ENCODE data around the gene DLG3.

Gene DLG3

GRCh38 chrX:70437921-70438665 is 6.5 kb upstream of the DLG3 start:
- no peak for DNase-seq

GRCh38 chrX:70439016-70439415 is 5.6 kb upstream of the DLG3 start:
- peak; percentile 36 for DNase-seq

DNA sequence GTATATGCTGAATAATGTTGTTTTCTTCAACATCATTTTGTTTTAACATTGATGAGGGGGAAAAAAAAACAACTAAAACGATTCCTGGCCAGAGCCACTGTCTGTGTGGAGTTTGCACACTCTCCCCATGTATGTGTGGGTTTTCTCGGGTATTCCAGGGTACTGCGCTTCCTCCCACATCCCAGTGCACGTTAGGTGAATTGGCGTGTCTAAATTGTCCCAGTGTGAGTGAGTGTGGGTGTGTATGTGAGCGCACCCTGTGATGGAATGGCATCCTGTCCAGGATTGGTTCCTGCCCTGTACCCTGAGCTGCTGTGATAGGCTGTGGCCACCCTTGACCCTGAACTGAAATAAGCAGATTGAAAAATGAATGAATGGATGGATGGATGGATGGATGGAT is 2.4 kb upstream of the DLG3 start:
- DNase-seq: no peak

- no peak for DNase-seq
Observed at GRCh38 chrX:70444946-70445656, 466 bp downstream of the DLG3 start.

GRCh38 chrX:70445951-70446350 is 1.3 kb downstream of the DLG3 start:
- DNase-seq: no peak

GRCh38 chrX:70446380-70447350 is 2.0 kb downstream of the DLG3 start:
- DNase-seq: no peak

DNA sequence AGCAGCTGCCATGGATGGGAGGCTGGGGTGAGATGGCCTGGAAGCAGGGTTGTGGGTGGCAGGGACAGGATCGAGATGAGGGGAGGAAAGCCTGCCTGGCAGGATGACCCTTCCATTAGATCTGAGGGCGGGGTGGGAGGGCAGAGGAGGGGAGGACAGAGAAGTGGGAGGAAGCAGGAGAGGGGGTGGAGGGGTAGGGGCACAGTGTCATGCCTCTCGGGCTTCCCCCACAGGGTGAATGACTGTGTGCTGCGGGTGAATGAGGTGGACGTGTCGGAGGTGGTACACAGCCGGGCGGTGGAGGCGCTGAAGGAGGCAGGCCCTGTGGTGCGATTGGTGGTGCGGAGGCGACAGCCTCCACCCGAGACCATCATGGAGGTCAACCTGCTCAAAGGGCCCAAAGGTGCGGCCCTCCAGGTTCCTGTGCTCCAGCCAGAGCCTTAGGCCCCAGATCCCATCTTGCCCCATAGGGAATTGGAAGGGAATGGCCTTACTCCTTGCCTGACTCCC is 4.9 kb downstream of the DLG3 start:
- DNase-seq: no peak

DNA sequence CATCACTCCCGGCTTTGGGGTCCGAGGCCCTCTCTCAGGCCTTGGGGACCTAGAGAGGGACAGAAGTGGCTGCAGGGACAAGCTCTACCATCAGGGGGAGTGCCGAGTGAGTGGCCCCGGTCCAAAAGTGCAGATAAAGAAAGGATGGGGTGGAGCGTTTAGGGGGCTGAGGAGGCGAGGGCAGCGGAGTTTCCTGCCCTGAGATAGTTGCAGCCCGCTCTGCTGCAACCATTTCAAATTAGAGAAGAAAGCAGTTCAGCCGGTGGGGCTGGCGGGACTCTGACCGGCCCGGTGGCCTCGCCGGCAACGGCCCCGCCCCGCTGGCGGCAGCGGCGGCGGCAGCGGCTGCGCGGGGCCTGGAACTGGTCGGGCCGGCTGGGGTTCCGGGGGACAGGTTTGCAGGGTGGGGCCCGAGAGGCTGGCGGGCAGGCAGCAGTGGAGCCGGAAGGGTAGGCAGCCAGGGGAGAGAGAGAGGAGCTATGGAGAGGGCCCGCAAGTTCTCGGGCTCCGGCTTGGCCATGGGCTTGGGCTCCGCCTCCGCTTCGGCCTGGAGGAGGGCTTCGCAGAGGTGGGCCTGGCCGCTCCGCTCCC is 7.6 kb downstream of the DLG3 start:
- DNase-seq: peak; percentile 54

DNA sequence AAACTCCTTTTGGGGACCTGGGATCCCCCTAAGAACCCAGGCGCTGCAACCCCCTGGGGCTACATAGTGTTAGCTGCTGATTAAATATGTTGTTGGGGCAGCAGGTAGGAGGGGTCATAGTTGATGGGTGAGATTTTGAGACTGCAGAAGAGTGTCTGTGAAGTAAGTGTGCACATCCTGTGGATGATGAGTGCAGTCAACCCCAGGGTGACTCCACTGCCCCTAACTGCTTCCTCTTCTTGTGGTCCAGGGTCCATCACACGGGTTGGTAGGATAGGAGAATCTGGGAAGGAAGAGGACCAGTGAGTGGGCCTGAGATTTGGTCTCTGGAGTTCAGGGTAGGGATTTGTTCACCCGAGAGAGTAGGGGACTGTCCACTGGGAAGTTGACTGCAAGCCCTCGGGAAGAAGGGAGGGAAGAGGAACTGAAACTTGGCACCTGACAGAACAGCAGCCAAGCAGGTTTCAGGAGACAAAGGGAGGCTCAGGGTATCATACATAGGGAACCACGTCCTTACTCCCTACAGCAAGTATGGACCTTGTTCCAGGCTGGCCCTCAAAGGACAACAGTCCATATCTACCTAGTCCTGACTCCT is 8.5 kb downstream of the DLG3 start:
- no peak for DNase-seq

DNA sequence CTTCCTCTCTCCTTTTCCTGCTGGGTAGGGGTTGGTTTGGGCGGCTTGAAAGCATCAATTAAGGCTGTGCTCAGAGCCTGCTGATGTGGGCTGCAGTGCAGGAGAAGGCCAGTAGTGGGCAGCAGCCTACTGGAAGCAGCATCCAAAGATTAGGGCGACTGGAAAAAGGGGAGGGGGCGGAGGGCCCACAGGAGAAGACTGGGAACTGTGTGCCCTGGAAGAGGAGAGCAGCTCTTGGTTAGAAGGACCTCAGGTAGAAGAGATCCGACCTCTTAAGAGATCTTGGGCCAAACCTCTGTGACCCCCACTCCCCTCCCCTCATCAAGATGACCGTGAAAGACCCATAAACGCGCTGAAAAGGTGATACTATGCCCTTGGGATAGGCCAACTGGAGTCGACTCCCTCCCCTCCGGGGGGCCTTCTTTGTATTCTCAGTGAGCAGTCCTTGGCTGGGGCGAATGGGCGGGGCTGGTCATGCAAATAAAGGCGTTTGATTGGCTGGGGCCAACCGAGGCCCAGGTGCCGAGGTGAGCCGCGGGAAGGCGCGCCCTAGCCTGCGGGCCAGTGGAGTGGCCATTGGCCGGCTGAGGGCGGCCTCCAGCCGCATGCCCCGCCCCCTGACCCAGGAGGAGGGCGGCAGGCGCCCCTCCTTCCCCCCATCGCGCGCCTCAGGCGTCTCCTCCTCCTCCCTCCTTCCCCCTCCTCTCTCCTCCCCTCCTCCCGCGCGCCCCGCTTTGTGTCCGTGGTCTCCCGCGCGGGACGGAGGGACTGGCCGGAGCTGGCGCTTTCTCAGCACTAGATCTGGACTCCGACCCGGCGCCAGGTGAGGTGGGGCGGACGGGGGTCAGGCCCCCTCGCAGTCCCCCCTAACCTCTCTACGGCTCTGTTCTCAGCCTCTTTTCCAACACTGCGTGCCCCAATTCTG is 10.1 kb downstream of the DLG3 start:
- peak; percentile 53 for DNase-seq

- DNase-seq: no peak
Observed at GRCh38 chrX:70455366-70456202, 10.9 kb downstream of the DLG3 start.

DNA sequence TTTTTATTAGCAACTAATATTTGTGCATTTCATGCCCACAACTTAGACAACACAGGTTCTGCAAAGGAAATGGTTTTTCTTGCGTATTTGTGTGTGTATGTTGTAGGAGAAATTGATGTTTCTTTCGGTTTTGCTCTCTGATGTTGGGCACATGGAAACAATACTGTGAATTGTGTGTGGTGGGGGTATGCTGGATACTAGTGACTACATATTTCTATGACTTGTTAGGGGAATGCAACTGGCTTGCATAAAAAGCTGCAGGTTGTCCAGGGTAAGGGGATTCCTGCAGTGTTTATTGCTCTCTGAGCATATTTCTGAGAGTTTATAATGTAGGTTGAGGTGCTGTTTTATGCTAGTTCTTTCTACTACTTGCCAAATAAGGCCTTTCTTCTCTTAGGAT is 11.6 kb downstream of the DLG3 start:
- DNase-seq: no peak

DNA sequence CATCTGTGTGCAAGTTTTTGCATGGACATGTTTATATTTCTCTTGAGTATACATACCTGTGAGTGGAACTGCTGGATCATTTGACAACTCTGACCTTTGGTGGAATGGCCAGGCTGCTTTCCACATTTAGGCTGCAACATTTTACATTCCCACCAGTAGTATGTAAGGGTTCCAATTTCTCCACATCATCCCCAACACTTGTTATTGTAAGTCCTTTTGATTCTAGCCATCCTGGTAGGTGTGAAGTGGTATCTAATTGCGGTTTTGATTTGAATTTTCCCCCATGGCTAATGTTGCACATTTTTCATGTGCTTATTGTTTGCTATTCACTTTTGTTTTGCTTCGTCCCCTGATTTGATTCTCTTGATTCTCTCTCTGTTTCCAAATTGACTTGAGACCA is 16.4 kb downstream of the DLG3 start:
- no peak for DNase-seq

- DNase-seq: no peak
Observed at GRCh38 chrX:70464051-70464450, 19.4 kb downstream of the DLG3 start.

DNA sequence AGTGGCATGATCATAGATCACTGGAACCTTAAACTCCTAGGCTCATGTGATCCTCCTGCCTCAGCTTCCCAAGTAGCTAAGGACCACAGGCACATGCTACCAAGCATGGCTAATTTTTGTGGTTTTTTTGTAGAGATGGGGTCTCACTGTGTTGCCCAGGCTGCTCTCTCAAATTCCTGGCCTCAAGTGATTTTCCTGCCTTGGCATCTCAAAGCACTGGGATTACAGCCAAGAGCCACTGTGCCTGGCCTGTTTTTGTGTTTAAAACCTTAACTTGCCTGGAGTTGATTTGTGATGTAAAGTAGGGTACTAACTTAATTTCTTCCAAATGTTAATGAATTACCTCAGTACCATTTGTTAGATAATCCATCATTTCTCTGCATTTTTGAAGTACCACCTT is 22.3 kb downstream of the DLG3 start:
- no peak for DNase-seq

DNA sequence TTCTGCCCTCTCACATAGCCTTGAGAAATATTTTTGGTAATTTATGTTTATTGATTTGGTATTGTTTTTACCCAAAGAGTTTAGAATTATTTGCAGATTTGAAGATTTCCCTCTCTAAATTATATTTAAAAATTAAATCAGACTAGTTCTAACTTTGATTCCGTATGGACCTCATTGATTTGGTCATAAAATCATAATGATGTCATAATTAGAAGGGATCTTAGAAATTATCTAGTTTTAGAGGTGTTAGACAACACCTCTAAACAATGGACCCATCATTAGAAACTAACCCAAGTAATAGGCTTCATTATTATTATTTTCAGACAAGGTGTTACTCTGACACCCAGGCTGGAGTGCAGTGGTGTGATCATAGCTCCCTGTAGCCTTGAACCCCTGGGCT is 24.1 kb downstream of the DLG3 start:
- DNase-seq: no peak

DNA sequence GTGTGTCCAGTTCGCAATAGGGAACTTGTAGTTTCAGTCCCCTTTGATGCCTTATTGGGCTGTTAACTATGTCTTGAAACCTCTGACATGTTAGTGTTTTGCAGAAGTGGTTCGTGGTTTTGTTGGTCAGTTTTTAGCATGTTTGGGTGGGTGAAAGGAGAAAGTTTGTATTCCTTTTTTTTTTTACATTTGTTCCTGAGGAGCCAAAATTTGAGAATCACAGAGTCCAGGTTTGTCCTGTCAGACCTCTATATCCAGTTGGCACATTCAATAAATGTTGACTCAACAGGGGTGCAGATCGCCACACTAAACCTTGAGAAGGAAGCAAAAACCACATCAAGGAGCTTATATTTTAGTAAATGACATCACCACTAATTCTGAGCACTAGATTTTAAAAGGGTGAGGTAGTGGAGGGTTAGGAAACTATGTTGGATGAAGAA is 26.2 kb downstream of the DLG3 start:
- no peak for DNase-seq

- no peak for DNase-seq
Observed at GRCh38 chrX:70476166-70476933, 31.7 kb downstream of the DLG3 start.
